AML-193 (cell line): ENCODE measurements around the gene OR2A7.
"Not testable (repeated sequence)": the region's sequence is repeated elsewhere in the genome, so short reads cannot be mapped to it uniquely, and the experiment has no call there.

Source experiments
- DNase-seq, 2 experiments: peaks; one replicate each; lab custom pipeline; 2025; lab: John Stamatoyannopoulos, UW

OR2A7 gene

DNA sequence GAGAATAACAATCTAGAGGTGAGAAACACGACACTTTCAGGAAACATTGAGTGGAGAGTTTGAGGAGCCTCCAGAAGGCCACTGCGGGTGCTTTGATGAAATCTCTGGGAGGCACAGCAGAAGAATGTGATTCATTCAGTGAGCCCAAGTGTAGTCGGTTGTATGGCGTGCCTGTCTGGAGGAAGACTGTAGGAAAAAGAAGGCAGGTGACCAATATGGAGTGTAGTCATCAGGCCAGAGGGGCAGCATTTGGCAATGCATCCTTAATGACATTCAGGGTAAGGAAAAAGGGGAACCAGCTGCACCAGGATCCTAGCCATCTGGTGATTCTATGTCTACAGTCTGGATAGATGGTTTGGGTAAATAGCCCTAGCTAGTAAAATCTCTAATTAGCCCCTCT, 12.3 kb downstream of the OR2A7 start:
- DNase-seq: not testable (repeated sequence)

DNA sequence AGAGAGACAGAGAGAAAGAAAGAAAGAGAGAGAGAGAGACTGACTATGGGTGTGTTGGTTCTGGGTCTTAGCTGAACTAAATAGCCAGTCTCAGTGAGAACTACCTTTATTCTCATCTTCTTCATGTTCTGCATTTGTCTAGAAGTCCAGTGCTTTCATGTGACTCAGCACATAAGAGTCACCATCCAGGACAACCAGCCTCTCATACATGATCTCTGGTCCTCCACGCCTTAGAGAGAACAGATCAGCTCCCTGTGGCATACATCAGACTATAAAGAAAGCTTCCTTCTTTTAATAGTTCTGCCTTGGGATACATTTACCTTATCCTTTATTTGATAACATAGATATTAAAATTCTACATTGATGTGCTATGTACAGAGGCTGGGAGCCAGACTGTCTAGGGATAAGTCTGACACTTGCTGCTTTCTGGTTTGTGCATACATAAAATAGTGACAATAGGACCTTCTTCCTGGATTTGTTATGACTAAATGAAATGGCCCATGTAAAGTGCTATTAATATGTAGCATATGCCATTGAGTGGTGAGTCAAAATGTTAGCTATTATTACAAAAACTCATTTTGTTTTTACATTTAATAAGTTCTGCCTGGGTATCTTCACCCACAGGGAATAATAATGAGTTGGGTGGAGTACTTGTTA, 16.8 kb downstream of the OR2A7 start:
- not testable (repeated sequence) for DNase-seq

DNA sequence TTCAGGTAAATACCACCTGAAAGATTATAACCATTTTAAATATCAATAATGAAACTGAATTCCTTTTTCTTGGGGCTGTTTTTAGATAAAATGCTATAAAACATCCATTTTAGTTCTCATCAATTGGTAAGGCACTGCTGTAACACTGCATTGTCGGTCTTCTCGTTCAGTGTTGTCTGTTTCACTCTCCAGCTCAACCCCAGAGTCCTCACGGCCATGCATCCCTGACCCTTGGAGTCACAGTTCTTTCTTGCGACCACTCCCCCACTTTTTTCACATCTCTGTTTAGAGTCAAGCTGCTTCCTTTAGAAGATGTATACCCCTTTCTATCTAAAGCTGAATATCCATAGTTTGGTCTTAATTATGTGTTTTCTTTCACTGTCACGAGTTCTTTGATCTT, 17.6 kb downstream of the OR2A7 start:
- not testable (repeated sequence) for DNase-seq

DNA sequence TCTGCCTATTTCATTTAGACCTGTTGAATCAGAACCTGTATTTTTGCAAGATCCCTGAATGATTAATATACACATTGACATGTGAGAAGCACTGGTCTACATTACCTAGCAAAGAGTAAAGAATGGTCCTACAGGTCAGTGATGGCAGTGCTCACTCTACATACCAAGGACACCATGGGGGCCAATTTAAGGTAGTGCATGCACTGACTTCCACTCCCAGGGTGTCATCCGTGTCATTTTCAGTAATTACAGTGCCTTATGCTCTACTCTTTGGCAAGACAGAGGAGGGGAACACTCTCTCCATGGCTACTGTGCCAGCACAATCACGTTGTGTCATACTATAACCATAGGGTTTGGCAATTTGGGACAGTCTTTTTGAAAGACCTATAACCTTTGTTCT, 19.2 kb downstream of the OR2A7 start:
- not testable (repeated sequence) for DNase-seq

DNA sequence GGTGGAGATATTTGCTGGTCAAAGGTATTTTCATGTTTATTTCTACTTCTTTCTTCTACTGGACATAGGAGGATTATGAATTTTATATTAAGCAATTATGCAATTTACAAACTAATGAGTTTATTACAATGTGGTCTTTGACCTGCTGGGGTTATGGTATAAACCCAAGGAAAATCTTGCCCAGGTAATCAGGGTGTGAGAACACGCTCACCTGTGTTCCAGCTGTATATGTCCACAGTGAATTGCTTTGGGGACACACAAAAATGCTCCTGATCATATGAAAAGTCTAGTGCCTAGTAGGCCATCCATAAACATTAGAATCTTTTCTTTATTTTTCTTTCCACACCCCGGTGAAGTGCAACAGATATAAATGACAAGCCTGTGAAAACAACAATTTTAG, 25.2 kb downstream of the OR2A7 start, which contains the start of gene OR2A42:
Gene OR2A42, minus strand, starts transcription at position 241 of the 400 bp plus-strand sequence. CDS start 6,762 bp downstream, outside the sequence.
- DNase-seq: not testable (repeated sequence)

DNA sequence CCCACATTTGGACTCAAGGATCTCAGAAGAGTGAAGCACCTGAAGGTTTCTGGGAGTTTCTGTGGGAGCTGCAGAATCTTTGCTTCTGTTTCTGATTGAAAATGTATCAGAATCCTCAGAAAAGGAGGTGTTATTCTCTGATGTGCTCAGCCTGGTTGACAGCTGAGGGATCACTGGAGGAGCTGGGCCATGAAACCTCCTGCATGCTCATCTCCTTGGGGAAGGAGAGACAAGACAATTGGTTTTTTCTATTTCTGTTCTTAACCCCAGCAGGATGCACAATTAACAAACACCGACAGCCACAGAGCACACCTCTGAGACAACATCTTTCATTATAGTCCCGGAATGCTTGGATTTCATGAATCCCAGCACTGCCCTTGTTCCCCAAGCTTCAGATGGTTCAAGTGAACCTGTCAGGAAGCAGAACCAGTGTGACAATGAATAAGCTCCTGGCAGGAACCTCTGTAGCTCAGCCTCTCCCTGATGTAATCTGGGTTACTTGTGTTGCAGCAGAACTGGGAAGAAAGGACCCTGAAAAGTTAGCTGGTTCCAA, 26.0 kb downstream of the OR2A7 start:
- not testable (repeated sequence) for DNase-seq

DNA sequence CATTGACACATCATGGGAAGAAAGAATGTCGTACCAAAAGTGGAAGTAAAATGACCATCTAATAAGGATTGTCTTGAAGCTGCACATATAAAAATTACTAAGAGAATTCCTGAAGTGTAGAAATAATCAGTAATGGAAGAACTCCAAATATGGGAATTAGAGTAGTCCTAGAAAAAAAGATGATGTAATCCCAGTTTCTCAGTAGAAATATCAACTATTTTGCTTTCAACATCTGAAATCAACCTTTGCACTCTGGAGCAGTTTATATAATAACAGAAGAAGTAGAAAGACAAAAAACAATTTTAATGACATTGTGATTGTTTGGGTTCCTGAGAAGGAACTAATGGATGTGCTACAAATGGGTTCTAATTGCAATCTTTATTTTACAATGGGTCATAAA, 31.6 kb downstream of the OR2A7 start:
- not testable (repeated sequence) for DNase-seq

DNA sequence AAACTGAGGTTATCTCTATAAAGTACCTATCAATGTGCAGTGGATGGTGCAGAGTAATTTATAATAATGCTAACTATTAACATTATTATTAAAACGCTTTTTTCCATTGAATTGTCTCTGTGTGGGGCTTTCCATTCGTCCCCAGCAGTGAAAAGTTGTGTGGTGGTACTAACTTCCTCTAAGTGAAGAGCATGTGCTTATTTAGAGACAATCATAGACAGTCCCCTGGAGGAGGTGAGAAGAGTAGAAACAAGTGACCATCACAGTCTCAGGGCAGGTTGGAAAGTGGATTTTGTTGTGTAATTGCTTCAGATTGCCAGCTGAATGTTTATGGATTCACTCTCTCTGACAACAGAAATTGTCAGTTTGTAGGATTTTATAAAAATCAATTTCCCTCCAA, 33.6 kb downstream of the OR2A7 start:
- DNase-seq: not testable (repeated sequence)

DNA sequence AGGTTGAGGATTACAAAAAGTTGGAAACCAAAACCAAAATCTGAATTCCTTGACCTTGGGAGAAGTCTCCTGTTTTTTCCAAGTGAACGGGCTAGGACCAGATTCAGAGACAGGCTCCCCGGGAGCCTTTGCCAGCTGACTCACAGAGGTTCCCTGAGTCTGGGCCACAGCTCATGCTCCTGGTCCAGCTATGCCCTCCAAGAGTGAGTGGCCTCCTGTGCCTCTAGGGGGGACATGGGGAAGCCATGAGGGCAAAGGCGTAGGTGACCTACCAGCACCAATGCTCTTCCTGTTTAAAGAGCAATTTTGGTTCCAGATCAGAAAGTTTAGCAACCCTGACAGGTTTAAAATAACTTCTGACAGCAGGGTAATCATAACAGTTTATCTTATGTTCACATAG, 35.8 kb downstream of the OR2A7 start:
- DNase-seq: not testable (repeated sequence)

DNA sequence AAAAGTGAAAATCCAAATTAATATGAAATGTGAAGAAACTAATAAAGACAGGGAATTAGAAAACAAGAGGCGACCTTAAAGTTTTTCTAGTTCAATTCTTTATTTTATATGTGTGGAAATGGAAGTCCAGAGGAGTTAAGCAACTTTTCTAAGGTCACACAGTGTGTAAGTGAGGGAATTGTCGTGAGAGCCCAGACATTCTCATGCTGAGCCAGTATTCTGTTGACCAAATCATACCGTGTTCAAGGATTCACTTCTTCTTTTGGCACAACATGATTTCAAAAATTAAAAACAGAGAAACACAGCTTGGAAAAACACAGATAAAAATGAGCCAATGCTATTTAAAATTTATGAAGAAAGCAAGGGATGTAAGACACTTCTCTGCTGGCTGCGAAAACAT, 37.7 kb downstream of the OR2A7 start:
- DNase-seq: not testable (repeated sequence)

DNA sequence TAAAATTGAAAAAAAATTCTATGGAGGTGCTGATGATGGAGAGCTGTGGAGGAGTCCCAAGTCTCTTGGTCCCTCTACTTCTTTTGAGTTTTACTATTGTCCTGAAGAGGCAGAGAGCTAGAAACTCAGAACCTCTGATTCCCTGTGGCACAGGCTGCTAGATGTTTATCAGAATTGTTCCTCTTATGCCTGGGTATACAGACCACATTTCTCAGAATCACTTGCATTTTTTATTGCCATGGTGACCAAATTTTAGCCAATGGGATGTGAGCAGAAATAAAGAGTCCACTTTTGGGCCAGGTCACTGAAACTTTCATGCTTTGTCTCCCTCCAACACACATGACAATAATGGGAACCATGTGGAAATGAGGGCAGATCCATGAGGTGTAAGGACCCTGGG, 40.9 kb downstream of the OR2A7 start:
- not testable (repeated sequence) for DNase-seq

DNA sequence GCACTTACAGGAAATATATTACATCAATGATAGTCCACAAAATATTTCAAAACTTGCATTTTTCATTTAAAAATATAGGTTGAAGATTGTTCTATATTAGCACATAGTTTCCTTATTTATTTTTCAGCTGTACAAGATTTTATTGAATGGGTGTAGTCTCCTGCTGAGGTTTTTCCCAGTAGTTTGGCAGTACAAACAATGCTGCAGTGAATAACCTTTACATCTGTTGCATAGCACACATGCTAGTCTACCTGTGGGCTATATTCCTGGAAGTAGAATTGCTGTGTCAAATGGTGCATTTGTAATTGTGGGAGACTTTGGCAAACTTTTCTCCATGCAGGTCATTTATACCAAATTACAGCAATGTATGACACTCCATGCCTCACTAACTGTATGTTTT, 44.1 kb downstream of the OR2A7 start:
- not testable (repeated sequence) for DNase-seq

DNA sequence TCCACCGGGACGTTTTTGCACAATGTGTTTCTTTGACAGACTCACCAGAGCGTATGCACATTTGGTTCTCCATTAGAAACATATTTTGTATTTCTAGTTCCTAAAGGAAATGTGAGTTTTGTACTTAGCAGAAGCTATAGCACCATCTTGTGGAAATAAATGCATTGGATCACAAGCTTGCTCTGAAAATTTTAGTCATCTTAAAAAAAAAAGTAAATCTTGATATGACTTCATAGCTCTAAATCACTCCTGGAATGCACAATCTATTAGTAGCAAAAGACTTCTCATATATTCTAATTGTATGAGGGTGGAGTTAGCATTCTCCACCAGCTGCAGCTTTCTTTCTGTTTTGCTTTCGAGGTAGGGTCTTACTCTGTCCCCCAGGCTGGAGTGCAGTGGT, 45.4 kb downstream of the OR2A7 start:
- DNase-seq: not testable (repeated sequence)

DNA sequence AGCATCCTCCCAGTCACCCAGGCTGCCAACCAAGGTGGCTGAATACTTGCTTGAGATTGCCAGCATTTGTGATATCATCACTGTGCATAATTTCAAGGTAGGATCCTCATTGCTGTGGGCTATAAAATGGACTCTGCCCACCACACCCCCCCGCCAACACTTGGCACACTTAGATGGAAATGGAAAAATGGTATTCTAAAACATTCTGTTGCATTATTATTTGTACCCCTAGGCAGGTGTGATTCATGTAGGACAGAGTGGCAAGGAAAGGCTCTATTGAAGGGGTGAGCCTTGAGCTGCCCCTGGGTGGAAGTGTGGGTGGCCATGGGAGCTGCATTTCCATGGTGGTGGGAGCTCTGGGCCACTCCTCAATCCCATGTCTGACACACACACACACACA, 46.0 kb downstream of the OR2A7 start:
- DNase-seq: not testable (repeated sequence)

DNA sequence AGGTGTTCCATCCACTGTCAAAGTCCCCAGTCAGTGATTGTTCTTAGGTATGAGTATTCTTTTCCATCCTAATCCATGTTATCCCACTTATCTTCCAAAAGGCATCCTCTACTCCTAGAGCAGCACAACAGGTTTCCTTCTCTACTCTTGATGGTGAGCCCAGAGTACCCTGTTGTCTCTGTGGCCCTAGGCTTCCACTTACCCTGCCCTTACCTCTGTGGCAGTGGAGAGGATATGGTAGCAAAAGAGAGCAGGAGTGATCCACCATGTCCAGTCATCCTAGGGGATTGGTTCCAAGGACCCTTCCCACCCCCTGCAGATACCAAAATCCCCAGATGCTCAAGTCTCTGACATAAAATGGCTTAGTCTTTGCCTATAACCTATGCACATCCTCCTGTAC, 47.4 kb downstream of the OR2A7 start:
- DNase-seq: not testable (repeated sequence)
